HG03469 (cell line): ENCODE results near the gene LIM2.
A peak's percentile ranks its signal among the peaks of the same experiment; 100 is the strongest.

Source experiments
- ATAC-seq: cut with Tn5 transposase; IDR thresholded peaks from one replicate; pipeline ENCODE4 v1.9.1; 2021; ENCODE audit warnings: mild to moderate bottlenecking, moderate library complexity, moderate number of reproducible peaks; ENCODE audit not compliant: unreplicated experiment

The LIM2 gene

GRCh38 chr19:51366389-51367254 lies 21.2 kb downstream of the LIM2 start:
- peak; percentile 27 for ATAC-seq

- no peak for ATAC-seq
Observed at GRCh38 chr19:51365965-51366388, 21.8 kb downstream of the LIM2 start, which contains the start of gene ETFB. TSS of gene ETFB (minus strand) at chr19:51366388. CDS start at chr19:51366326, 62 bp downstream.

- ATAC-seq: no peak
Observed at GRCh38 chr19:51365211-51365964, 22.4 kb downstream of the LIM2 start.

GRCh38 chr19:51364200-51365106 lies 23.3 kb downstream of the LIM2 start:
- no peak for ATAC-seq

- ATAC-seq: no peak
Observed at GRCh38 chr19:51361239-51361638, 26.5 kb downstream of the LIM2 start.

GRCh38 chr19:51359294-51359693 lies 28.5 kb downstream of the LIM2 start:
- no peak for ATAC-seq

- no peak for ATAC-seq
Observed at GRCh38 chr19:51357952-51358351, 29.8 kb downstream of the LIM2 start.

GRCh38 chr19:51356159-51356801 lies 31.5 kb downstream of the LIM2 start:
- no peak for ATAC-seq

GRCh38 chr19:51354742-51355148 lies 33.0 kb downstream of the LIM2 start:
- no peak for ATAC-seq

GRCh38 chr19:51354103-51354741 lies 33.6 kb downstream of the LIM2 start:
- ATAC-seq: no peak

- no peak for ATAC-seq
Observed at GRCh38 chr19:51352783-51353360, 34.9 kb downstream of the LIM2 start.

GRCh38 chr19:51351266-51351990 lies 36.3 kb downstream of the LIM2 start:
- no peak for ATAC-seq

GRCh38 chr19:51347209-51347928 lies 40.4 kb downstream of the LIM2 start:
- no peak for ATAC-seq

- ATAC-seq: no peak
Observed at GRCh38 chr19:51346742-51347141, 41.0 kb downstream of the LIM2 start.

- no peak for ATAC-seq
Observed at GRCh38 chr19:51345076-51345620, 42.6 kb downstream of the LIM2 start.

- ATAC-seq: no peak
Observed at GRCh38 chr19:51342631-51343569, 44.9 kb downstream of the LIM2 start.
